Lung microvascular endothelial cell (primary cell): ENCODE measurements around the gene SCN9A. TPM values are rescaled to one million over a fixed set of nuclear protein-coding genes. Genes with fewer than 3 reads are reported as not detected.
"Not testable (repeated sequence)": the region's sequence is repeated elsewhere in the genome, so short reads cannot be mapped to it uniquely, and the experiment has no call there.

Experiments
- DNase-seq, 2 donors: peaks; one replicate each; pipeline versions ENCODE4 v3.0.0 to v3.0.0-alpha.2; 2010; ENCODE audit warnings: low read depth in 2 of 2
- total RNA-seq: library from RNA; depleted of rRNA; stranded (reverse); fragments of >200 nt; gene quantifications from 2 replicates; pipeline ENCODE4 v1.2.1, GENCODE V29; 2014

SCN9A gene
- total RNA-seq: under 0.01 and 0.22 TPM in 2 replicates

DNA sequence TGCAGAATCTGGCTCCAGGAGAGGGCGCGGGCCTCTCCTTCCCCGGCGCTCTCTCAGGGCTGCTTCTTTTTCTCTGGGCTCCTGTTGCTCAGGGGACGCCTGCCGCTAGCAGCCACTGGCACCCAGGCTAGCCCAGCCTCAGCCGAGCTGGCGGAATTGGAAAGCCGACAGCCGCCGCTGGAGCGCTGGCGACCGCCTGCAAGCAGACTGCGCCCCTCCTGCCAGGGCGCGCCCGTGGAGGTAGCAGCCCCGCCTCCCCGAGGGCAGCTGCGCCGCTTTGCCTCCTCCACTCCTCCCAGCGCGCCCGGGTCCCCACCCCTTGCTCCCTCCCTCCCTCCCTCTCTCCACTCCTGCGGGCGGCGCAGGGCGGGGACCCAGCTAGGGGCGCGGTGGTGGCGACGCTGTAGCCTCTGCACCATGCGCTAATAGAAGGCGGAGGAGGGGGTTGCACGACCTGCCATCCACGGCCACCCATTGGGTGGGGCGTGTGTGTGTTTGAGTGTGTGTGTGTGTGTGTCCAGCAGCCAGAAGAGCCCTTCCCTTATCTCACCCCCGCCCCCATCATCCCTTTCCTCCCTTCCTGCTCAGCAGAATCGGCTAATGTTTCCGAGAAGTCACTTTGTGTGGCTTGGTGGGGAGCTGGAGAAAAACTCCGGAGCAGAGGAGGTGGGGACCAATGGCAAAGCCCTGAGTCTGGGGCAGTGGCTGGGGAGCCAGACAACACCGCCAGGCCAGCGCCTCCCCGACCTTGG lies at the start of gene SCN9A:
SCN9A (minus strand) TSS at position 209 of the 752 bp plus-strand sequence. CDS start 64,188 bp downstream, outside the sequence.
- DNase-seq: peak; percentile 25 to 32

DNA sequence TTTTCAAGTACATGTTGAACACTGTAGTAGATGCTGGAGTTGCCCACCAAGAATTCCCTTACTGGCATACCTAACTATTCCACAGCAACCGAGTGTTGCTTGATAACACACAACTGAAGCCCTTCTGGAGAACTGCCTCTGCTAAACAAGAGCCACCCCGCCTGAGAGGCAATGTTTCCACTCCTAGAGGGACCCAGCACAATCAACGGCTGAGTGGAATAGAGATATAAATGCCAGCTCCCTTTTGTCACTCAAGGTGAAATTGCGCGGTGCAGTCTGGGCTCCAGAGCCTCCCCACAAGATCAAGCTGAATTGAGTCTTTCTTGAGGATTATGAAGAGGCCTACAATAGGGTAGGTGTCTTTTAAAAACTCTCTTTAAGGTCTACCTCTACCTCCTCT lies 49.1 kb upstream of the SCN9A start:
- no peak for DNase-seq

DNA sequence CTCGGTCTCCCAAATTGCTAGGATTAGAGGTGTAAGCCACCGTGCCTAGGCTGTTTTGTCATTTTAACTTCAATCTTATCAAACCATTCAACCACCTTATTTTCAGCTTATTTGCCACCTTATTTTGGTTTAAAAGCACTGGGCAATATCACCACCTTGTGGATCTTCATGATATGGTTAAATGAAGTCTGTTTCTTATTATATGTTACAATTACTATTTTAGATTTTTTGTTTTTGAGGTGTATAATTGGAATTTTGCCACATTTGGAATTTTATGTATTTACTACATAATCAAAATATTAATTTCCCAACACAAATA lies 43.8 kb upstream of the SCN9A start:
- DNase-seq: peak; percentile 54 to 65

DNA sequence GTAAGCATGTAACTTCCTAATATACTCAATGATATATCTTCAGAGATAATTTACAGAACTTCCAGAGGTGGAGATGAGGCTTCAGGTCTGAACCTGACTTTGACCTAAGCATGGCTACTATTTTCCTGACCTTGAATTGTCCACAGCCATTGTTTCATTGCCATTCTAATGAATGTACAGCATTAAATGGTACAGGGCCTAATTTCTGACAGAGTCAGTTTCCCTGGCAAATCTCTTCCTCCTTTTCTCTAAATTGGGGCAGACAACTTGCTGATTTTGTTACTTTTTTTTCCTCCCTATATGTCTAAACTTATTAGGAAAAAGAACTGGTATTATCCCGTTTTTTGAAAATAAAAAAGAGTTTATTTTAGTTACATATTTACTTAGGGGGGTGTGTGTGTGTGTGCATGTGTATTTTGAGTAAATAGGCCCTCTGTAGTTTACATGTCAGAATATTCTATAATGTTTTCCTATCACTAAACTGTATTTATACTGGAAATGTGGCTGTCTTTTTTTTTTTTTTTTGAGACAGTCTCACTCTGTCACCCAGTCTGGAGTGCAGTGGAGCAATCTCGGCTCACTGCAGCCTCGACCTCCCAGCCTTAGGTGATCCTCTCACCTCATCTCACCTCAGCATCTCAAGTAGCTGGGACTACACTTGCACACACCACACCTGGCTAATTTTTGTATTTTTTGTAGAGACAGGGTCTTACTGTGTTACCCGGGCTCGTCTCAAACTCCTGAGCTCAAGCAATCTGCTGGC lies 43.3 kb upstream of the SCN9A start:
- DNase-seq: no peak

DNA sequence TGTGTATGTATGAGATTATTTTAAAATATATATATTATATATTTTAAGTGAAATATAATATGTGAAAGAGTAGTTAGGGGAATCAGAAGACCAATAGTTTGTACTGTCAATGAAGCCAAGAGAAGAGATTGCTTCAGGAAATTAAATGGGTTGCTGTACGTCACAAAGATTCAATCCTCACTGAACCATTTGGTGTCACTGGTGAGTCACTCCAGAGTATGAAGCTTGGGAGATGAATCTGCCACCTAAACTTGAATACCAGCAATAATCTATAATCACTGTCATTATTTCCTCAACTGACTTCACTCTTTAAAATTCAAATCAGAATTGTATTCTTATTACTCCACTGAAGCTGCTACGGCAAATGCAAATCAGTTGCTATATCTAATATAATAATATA lies 41.9 kb upstream of the SCN9A start:
- DNase-seq: peak; percentile 55 to 57

DNA sequence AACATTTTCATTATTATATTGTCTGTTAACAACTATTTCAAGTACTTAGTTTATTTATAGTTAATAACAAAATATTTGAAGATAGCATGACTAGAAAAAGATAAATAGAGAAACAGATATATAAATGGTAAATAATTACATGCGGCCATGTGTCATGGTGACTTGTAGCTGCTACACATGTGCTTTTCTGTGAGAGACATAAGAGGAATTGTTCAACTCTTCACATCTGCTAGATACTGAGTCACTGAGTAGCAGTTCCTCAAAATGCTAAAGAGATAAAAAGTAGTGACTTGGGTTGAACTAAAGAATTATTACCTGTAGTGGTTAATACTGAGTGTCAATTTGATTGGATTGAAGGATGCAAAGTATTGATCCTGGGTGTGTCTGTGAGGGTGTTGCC lies 37.5 kb upstream of the SCN9A start:
- DNase-seq: no peak

DNA sequence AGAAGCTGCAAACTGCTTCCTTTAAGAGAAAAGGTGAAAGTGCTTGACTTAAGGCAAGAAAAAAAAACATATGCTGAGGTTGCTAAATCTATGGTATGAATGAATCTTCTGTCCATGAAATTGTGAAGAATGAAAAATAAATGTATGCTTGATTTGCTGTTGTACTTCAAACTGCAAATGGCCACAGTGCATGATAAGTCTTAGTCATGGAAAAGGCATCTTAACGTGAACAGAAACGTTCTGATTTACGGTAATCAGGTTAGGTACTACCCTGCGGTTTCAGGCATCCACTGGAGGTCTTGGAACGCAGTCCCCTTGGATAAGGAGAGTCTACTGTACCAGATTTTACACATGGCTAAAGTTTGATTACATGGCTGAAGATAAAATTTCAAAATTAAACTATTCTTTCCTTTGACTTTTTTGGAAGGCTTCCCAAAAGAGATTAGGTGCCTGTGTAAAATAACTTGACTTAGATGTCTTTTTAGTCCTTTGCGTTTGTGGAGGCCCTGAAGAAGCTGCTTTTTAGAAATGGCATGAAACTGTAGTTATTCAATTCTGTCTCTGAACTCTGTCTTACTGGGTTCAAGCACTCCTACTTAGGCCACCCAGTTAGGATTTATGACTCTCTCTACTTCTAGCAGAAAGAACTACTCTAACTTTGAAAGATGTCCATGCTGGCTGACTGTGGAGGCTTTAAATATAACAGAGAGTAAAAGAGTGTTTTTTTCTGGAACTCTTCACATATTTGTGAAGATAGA lies 35.9 kb upstream of the SCN9A start:
- no peak for DNase-seq

DNA sequence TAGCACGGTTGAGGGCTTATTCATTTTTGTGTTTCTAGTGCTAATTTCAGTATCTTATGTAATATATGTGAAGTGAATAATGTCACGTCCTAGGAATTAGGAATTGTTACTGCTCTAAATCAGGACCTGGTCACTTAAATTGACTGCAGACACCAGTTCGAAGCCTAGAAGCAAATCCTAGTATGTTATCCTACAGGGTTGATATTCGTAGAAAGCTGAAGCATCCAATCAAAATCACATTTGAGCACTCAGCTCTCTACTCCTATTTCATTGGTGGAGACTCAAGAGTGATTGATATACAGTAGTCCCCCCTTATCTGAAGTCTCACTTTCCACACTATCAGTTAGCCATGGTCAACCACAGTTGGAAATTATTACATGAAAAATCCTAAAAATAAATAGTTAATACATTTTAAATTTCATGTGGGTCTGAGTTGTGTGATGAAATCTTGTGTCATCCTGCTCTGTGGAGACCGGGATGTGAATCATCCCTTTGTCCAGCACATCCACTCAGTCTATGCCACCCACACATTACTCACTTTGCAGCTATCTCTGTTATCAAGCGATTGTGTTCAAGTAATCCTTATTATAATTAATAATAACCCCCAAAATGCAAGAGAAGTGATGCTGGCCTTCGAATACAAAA lies 35.2 kb upstream of the SCN9A start:
- peak; percentile 53 to 87 for DNase-seq

DNA sequence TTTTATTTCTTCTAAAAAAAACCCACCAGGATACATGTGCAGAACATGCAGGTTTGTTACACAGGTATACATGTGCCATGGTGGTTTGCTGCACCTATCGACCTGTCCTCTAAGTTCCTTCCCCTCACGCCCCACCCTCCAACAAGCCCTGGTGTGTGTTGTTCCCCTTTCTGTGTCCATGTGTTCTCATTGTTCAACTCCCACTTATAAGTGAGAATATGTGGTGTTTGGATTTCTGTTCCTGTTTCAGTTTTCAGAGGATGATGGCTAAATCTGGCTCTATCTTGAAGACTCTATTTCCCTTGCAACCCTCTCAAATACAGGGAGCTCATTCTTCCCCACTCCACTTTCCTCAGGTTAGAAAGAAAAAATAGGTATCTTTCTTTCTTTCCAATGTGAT lies 32.0 kb upstream of the SCN9A start:
- not testable (repeated sequence) for DNase-seq

DNA sequence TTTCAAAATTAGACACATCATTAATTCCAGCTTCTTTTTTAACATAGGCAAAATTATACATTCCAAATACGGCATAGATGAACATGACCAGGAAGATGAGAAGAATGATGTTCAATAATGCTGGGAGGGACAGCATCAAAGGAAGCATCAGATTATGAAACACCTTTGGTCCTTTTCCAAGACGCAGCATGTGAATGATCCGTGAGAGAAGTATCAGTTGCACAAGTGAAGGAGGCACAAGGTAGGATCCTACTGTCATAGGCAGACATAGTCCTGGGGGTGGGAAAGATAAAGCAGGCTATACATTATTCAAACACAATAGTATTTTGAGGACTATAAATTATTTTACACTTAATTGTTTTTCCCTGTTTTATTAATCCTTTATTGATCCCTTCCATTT lies 30.6 kb upstream of the SCN9A start:
- no peak for DNase-seq

DNA sequence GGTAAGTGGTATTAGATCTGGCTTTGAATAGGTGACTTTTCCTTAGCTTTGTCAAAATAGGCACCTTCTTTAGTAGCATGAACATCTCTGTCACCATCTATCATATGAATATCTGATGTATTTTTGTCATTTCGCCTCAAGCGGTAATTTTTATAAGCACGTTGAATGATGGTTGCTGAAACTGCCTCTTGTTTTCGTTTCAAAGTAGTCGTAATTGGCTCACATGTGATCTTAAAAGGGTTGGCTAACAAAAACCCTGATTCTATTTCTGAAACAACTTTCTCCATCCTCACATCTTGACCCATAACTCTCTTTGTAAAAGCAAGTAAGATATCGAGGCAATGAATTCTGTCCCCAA lies 29.8 kb upstream of the SCN9A start:
- DNase-seq: no peak

DNA sequence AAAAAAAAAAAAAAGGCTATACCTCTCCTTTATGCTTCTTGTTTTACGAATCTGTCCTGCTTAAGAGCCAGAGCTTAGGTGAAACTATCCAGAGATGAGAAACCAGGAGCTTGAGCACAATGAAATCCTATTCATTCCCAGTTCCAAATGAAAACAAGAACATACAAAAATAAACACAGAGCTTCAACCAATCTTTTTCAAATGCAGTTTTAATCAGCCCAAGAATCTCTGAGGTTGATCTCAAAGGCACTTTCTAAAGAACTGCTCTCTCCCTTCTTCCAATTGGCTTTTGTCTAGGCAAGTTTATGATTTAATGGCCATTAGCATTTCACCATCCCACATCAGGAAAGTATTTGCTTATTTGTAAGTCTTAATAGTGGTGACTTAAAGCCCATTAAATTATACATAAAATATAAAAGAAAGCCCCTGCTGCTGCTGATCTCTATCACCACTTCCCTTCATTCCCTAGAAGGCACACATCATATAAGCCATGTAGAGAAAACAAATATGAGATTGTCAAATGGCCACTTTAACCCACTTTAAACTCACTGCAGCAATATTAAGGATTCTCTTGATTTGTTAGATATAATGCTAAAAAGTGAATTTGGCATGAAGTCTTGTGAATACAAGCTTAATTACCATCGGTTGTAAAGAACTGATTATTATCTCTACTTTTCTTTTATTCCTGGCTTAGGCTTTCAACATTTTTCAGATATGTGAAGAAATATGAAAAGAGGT lies 29.3 kb upstream of the SCN9A start:
- no peak for DNase-seq

DNA sequence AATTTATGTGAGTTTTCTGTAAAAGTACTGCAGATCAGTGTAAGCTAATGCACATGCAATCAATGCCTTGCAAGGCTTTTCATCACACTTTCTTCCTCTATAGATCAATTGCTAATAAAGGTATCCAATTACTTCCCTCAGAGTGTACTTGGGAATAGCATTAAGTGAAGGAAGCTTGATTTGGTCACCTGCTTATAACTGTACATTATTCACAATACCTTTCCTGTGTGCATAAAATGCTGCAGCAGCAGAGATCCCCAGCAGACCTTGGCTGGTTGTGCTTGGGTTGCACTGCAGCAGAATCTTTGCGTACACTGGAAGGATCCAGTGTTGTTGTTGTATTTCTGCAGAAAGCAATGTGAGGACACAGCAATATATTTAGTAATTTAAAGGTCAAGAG lies 18.5 kb upstream of the SCN9A start:
- no peak for DNase-seq

DNA sequence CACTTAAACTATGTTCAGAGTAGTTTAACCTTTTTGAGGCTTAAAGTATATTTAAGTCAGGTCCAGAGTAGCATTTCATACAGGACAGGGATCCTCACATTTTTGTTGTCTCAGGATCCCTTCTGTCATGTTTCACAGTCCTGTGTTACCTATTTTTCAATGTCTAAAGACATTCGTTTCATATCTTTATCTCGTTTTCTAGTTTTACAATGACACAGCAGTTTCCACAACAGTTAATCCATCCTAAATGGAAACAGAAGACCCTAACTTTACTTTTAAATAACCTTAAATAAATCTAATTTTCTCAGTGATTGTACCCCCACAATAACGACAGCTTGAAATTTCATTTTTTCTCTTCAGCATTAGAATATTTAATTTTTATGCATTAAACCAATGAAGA lies 17.3 kb upstream of the SCN9A start:
- no peak for DNase-seq

DNA sequence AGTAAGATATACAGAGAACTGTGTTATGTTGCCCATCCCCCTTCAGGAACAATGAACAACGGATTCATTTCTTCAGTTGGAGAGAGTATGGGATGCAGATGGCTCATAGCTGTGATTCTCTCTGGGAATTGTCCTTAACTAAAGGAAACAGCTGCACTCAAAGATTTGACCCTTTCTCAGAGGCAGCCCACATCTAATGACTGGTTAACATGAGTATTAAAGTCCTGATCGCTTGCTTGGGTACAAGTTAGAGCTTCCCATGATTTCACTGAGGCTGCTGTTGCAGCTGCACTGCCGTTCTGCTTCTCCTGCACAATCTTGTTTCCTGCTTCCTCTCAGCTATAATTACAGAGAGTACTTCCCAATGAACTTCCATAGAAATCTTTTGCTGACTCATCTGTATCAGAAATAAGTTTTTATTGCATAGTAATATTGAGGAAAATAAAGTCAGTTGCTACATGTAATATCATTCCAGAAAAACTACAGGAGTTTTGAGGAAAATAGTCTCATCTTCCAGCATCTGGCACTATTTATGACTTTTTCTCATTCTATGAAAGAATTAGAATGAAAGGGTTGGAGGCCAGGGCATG lies 12.8 kb upstream of the SCN9A start:
- DNase-seq: peak; percentile 72 to 97

DNA sequence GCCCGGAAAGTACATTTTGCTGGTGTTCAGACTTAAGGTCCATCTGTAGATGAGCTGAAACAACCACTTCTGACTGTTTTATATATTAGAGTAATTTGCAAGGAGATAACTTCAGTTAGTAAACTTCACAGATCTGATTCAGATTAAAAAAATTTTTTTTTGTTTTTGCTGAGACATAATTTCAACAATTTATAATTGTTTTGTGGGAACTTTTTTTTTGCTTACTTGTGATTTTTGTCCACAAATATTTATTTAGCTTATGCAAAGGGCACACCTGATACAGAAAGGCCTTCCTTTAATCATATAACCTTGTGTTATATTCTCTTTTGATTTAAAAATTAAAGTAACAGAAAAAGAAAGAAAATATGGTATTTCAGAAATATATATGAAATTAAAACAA lies 9.6 kb upstream of the SCN9A start:
- no peak for DNase-seq

DNA sequence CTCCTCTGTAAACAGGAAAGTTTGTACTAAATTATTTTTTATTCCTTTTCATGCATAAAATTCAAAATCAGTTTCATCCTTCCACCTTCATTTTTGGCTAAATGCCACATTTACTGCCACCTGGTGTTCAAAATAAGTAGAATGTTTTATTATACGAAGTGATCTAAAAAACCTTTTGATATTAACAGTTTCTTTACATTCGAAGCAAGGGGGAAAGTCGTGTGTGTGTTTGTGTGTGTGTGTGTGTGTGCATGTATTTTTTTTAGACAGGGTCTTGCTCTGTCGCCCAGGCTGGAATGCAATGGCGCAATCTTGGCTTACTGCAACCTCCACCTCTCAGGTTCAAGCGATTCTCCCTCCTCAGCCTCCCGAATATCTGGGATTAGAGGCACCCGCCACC lies 9.0 kb upstream of the SCN9A start:
- DNase-seq: peak; percentile 49 to 57

DNA sequence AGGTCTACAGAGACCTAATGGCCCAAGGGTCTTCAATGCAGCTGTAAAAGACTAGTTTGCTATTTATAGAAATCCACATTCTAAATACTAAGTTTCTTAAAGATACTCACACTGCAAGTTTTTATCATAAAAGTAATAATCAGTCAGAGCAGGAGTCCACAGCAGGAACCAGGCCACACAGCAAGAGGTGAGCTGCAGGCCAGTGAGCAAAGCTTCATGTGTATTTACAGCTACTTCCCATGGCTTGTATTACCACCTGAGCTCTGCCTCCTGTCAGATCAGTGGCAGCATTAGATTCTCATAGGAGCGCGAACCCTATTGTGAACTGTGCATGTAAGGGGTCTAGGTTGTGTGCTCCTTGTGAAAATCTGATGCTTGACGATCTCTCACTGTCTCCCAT lies 6.7 kb upstream of the SCN9A start:
- DNase-seq: no peak

DNA sequence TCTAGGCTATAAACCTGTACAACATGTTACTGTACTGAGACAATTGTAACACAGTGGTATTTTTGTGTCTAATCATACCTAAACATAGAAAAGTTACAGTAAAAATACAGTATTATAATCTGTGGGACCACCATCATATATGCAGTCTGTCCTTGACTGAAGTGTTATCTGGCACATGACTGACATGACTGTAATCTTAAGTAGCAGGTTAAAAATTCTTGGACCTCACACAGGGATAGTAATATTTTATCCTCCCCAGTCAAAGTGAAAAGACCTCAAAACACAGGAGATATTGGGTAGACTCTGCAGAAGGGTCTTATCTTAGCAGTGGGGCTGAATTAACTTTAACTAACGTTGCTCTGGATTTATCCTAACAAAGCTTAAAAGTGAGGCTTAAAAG lies 4.9 kb upstream of the SCN9A start:
- DNase-seq: no peak

DNA sequence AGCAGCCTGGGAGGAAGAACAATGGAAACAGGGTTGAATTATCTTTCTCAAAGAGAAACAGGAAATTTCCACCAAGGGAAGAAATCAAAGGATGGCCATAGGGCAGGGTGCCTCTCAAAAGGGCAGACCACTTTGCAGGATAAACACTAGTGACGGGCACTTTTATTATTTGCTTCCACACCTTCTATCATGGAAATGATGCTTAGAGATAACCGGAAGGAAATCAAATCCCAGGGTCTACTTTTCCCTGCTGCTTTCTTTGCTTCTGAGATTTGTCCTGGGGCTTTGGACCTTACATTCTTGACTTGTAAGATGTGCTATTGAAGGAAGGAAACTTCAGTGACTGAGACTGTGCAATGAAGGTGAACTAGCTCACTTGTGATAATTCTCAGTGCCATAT lies 1.1 kb upstream of the SCN9A start:
- DNase-seq: no peak

DNA sequence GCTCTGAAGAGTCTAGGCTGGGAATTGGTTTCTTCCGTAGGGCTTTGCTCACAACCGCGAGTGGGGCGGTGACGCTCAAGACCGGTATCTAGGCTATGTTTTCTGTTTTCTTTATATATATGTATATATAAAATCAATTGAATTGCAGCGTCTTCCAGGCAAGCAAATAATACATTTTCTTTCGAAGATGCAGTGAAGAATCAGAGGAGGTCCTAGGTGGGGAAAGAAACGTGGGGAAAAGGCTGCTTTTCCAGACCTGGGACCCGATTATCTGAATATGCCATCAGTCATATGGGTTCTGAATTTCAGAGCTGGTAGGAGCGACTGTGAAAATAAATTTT lies 714 bp upstream of the SCN9A start:
- DNase-seq: no peak
